ENCODE results near the gene LONP1. TPM values are rescaled to one million over a fixed set of nuclear protein-coding genes. Genes with fewer than 3 reads are reported as not detected.
"Not testable (repeated sequence)": the region's sequence is repeated elsewhere in the genome, so short reads cannot be mapped to it uniquely, and the experiment has no call there.

Gene LONP1
- total RNA-seq, 1 donor from 2014 or later: 74.0 TPM

DNA sequence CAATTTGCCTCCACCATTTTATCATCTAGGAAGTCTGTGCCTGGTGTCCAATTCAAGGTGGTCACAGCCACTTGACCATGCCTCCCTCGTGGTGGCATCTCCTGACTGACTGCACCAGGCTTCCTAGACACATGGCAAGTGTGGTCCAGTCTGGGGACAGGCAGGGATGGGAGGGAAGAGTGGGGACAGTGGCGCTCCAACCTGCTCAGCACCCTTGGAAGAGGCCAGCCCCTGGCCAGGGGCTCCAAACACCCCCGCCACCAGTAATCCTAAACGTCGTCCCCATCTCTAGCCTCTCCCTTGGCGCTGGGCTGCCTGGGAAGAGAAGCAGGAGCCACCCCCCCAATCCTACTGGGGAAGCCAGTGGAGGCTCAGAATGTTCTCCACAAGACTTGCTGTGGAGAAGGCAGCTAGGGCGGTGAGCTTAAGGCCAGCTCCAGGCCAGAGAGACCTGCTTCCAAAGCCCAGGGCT, 27.2 kb downstream of the LONP1 start:
- H3K36me3 Mint-ChIP-seq: peaks cover 6% of the 10 kb centered on the region
- DNase-seq (ENCODE audit: extremely low spot score, unreplicated experiment): no peak
- peaks cover 5% of the 10 kb centered on the region for H3K4me1 Mint-ChIP-seq (ENCODE audit: unreplicated experiment)

DNA sequence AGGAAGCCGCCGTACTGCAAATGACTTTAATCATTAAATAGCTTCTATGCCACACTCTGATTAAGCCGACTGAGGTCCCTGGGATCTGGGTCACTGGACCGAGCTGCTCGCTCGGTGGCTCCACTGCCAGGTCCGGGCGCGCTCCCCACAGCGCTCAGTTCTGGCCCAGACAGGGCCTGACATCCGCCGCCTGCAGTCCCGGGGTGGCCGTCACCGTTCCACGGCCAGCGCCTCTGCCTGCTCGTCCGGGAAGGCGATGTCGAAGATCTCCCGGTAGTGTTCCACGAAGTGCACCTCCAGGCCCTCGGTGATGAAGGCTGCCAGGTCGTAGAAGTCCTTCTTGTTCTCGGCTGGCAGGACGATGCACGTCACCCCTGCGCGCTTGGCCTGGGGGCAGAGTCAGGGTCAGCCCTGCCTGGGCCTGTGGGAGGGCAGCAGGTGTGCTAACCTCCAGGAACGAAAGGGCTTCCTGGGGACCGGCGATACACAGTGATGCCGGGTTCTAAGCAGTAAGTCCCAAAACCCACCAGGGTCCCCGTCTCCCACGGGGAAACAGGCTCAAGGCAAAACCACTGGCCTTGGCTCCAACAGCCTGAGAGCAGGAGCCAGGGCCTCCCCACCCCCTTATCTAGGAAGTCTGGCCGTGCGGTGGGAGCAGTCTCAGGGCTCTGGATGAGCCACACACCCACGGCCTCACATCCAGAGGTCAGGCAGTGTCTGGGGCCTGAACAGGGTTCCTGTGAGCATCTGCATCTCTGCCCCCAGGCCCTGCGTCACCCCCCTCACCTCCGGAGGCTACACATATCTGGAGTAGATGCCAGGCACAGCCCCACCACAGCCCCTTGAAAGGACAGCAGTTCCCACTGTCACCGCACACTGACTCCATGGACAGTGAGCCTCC, 27.9 kb downstream of the LONP1 start:
- no peak for DNase-seq (ENCODE audit: extremely low spot score, unreplicated experiment)
- Mint-ChIP-seq H3K4me3 (peak overlapping the region; percentile 97), H3K27me3 (no peaks in the 10 kb centered on the region), H3K9me3 (no peaks in the 10 kb centered on the region), H3K4me1 (ENCODE audit: unreplicated experiment) (peaks cover 5% of the 10 kb centered on the region), H3K36me3 (peaks cover 6% of the 10 kb centered on the region), H3K27ac (peak overlapping the region; percentile 65)
- TF ChIP-seq, protein P1, sequence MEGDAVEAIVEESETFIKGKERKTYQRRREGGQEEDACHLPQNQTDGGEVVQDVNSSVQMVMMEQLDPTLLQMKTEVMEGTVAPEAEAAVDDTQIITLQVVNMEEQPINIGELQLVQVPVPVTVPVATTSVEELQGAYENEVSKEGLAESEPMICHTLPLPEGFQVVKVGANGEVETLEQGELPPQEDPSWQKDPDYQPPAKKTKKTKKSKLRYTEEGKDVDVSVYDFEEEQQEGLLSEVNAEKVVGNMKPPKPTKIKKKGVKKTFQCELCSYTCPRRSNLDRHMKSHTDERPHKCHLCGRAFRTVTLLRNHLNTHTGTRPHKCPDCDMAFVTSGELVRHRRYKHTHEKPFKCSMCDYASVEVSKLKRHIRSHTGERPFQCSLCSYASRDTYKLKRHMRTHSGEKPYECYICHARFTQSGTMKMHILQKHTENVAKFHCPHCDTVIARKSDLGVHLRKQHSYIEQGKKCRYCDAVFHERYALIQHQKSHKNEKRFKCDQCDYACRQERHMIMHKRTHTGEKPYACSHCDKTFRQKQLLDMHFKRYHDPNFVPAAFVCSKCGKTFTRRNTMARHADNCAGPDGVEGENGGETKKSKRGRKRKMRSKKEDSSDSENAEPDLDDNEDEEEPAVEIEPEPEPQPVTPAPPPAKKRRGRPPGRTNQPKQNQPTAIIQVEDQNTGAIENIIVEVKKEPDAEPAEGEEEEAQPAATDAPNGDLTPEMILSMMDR (conservative IDR thresholded peaks at IDR 0.05): no peak

More for the DNA sequence above, 27.2 kb downstream of the LONP1 start:
- peak overlapping the region; percentile 97 for H3K4me3 Mint-ChIP-seq
- peak overlapping the region; percentile 65 for H3K27ac Mint-ChIP-seq
- no peaks in the 10 kb centered on the region for H3K27me3 Mint-ChIP-seq
- TF ChIP-seq, protein P1 (conservative IDR thresholded peaks at IDR 0.05): no peak
- no peaks in the 10 kb centered on the region for H3K9me3 Mint-ChIP-seq

DNA sequence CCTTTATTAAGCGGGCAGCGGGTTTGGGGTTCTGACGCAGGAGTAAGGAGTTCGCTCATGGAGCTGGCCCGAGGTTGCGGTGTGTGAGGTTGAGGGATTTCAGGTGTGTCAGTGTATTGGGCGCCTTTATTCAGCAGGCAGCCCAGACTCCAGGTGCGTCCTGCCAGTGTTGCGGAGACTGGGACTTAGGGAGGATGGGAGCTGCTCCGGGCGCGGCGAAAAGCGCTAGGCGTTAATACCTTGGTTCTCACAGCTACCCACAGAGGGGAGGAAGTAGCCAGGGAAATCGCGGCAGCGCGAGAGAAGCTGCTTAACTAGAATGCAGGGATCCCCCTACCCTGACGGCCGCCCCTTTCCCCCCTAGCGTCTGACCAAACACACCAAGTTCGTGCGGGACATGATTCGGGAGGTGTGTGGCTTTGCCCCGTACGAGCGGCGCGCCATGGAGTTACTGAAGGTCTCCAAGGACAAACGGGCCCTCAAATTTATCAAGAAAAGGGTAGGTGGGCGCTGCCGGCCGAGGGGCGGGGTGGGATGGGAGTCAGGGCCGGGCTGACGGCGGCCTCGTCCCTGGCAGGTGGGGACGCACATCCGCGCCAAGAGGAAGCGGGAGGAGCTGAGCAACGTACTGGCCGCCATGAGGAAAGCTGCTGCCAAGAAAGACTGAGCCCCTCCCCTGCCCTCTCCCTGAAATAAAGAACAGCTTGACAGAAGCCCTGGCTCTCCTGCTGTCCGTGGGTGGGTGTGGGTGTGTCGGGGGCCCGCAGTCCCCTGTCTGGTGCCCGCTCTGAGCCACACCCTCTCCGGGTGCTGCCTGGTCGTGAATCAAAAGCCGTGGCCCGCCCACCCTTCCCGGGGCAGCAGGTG, 28.8 kb downstream of the LONP1 start:
- DNase-seq (ENCODE audit: extremely low spot score, unreplicated experiment): no peak
- Mint-ChIP-seq H3K4me3 (peak overlapping the region; percentile 97), H3K36me3 (peaks cover 6% of the 10 kb centered on the region), H3K27ac (peak overlapping the region; percentile 95), H3K4me1 (ENCODE audit: unreplicated experiment) (peaks cover 5% of the 10 kb centered on the region), H3K27me3 (no peaks in the 10 kb centered on the region), H3K9me3 (no peaks in the 10 kb centered on the region)
- TF ChIP-seq, protein P1 (conservative IDR thresholded peaks at IDR 0.05): no peak

GRCh38 chr19:5690125-5690954, 29.6 kb downstream of the LONP1 start, which contains the start of gene RPL36:
TSS of gene RPL36 (plus strand) at chr19:5690295. CDS start at chr19:5690508, 213 bp downstream.
- Mint-ChIP-seq H3K4me3 (peak within 1 kb of the TSS; percentile 97), H3K9me3 (no peaks in the 10 kb centered on the region), H3K27me3 (no peaks in the 10 kb centered on the region), H3K4me1 (ENCODE audit: unreplicated experiment) (peaks cover 5% of the 10 kb centered on the region), H3K27ac (peak within 1 kb of the TSS; percentile 95), H3K36me3 (peaks cover 6% of the 10 kb centered on the region)
- TF ChIP-seq, protein P1 (conservative IDR thresholded peaks at IDR 0.05): peak; percentile 96
- peak; percentile 100 for DNase-seq (ENCODE audit: extremely low spot score, unreplicated experiment)

- not testable (repeated sequence) for H3K4me1 Mint-ChIP-seq (ENCODE audit: unreplicated experiment); H3K36me3 Mint-ChIP-seq; H3K9me3 Mint-ChIP-seq; H3K27me3 Mint-ChIP-seq; DNase-seq (ENCODE audit: extremely low spot score, unreplicated experiment)
- Mint-ChIP-seq H3K27ac (peak overlapping the region; percentile 60), H3K4me3 (peak overlapping the region; percentile 64)
These were observed 31.6 kb downstream of the LONP1 start for GRCh38 chr19:5688262-5688881.

All from type B pancreatic cell (in vitro differentiated cells).